Spleen (tissue), 7 donors: ENCODE data around the gene PZP.
"Not testable (repeated sequence)": the region's sequence is repeated elsewhere in the genome, so short reads cannot be mapped to it uniquely, and the experiment has no call there.

Experiments
- CTCF ChIP-seq, 11 experiments: fragments of 200-600 bp in 7 of 11; fragments of 450-650 bp in 4 of 11; sonication (generic) in 4 of 11; IDR thresholded peaks in 8 of 11; conservative IDR thresholded peaks in 3 of 11; 1 replicate in 7 of 11; 2 replicates in 4 of 11; pipeline versions ENCODE4 v1.4.0 to v1.8.0; 2016 to 2021; ENCODE audit warnings: antibody characterized with exemption in 11 of 11, inconsistent platforms in 4 of 11, mild to moderate bottlenecking in 1 of 11
- POLR2AphosphoS5 ChIP-seq, 3 donors: sonication (generic); formaldehyde crosslinking; IDR thresholded peaks; one replicate each; pipeline ENCODE4 v1.5.1; 2017; ENCODE audit warnings: antibody characterized with exemption in 3 of 3
- donor health status: DM: no; HTN: no; CAD: no; lungs with moderate emphysema.
- donor health status: DM: no; HTN: no; CAD: no.
- donor health status: DM: no; HTN: no; CAD: no.

- not testable (repeated sequence) for TF ChIP-seq CTCF (IDR thresholded peaks at IDR 0.05 in 8 of 11, conservative IDR thresholded peaks at IDR 0.05 in 3 of 11); POLR2AphosphoS5 (IDR thresholded peaks at IDR 0.05)
These were observed 68.5 kb downstream of the PZP start for GRCh38 chr12:9139588-9140290.
